DMS114 treated with DMSO at 0.1 percent for 48 hours (cell line): ENCODE measurements around the gene GLB1L3.
"Not testable (repeated sequence)": the region's sequence is repeated elsewhere in the genome, so short reads cannot be mapped to it uniquely, and the experiment has no call there.

Experiments used
- DNase-seq: peaks from one replicate; lab custom pipeline; 2025; ENCODE audit not compliant: unreplicated experiment; lab: John Stamatoyannopoulos, UW

The GLB1L3 gene

DNA sequence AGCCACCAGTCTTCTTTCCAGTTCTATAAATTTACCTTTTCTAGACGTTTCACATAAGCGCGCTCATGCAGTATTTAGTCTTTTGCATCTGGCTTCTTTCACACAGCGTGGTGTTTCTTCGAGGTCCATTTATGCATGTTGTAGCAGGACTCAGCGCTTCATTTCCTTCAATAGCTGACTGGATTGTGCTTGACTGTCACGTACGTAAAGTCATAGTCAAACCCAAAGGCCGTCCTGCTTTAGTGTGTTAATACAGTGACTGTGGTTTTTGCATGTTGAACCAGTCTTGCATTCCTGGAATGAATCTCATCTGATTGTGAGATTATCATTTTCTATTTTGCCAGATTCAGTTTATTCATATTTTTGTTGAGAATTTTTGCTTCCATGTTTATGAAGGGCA is 18.5 kb downstream of the GLB1L3 start:
- no peak for DNase-seq

DNA sequence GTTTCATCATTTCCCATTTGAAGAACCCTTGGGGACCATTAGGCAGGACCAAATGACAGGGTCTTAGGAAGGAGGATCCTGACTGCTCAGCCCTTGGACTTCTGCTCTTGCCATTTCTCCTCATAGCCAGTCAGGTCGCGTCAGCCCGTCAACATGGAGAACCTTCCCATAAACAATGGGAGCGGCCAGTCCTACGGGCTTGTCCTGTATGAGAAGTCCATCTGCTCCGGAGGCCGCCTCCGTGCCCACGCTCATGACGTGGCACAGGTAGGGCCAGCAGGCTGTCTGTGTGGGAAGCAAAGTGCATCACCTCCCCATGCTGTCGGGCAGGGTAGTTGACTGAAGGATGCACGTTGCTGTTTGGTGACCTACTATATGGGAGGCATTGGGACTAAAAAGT is 36.0 kb downstream of the GLB1L3 start:
- DNase-seq = no peak

DNA sequence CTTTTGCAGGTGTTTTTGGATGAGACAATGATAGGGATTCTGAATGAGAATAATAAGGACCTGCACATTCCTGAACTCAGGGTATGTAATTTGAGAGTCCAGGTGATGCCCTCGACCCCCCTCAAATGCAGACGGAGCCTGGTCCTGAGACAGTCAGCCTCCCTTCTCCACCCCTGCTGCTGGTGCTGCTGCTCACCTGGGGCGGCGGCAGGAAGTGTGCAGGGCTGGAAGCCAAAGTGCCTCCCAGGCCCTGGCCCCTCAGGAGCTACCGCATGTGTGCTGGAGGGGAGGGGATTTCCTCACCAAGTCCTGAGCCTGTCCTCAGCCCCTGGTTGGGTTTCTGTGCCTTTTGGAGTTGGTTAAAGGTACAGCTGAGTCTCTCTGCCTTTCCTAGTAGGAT is 36.6 kb downstream of the GLB1L3 start:
- no peak for DNase-seq

DNA sequence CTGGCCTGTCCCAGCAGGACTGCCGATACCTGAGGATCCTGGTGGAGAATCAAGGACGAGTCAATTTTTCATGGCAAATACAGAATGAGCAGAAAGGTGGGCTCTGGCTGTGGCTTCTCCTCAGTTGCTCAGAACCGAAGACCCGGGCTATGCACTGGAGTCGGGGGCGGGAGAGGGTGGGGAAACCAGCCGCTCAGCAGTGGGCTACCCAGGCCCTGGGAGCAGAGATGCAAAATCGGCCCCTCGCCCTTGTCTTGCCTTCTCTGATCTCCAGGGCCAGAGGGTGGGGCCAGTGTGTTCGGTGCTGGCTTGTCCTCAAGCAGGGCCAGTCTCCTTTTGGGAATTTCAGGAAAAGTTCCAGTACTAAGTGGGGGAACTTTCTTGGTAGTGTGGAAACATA is 37.2 kb downstream of the GLB1L3 start:
- no peak for DNase-seq

DNA sequence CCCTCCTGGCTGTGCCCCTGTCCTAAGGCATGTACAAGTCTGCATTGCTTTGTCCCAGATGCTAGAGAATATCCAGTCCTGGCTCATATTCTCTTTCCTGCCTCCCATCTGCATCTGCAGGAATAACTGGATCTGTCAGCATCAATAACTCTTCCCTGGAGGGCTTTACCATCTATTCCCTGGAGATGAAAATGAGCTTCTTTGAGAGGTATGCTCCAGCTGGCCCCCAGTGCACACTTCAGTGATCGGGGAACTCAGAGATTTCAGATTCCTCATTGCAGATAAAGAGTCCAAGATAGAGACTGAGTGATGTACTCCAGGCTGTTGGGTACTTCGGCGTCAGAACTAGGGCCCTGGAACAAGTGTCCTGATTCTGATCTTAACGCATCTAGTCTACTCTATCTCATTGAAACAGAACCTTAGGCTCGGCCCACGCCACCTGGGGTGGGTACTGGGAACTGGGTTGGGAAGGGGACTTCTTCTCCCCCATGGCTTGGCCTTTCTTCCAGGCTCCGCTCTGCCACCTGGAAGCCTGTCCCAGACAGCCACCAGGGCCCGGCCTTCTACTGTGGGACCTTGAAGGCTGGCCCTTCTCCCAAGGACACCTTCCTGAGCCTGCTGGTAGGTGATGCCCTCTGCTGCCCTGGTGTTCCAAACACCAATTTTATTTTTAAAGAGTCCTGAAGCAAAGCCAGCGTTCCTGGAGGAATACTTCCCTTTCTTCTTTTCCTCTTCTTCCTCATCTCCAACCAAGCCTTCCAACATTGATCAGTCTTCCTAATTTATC is 37.8 kb downstream of the GLB1L3 start:
- DNase-seq = no peak

DNA sequence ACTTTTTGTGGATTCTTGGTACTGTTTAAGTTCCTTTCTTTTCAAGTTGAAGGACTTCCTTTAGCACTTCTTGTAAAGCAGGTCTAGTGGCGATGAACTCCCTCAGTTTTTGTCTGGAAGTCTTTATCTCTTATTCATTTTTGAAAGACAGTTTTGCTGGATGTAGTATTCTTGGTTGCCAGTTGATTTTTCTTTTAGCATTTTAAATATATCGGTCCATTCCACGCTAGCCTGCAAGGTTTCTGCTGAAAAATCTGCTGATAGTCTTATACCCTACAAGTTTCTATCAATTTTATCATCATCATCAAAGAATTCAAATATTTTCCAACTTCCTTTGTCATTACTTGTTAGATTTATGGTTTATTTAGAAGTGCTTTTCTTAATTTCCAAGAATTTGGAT is 40.9 kb downstream of the GLB1L3 start:
- DNase-seq = no peak

DNA sequence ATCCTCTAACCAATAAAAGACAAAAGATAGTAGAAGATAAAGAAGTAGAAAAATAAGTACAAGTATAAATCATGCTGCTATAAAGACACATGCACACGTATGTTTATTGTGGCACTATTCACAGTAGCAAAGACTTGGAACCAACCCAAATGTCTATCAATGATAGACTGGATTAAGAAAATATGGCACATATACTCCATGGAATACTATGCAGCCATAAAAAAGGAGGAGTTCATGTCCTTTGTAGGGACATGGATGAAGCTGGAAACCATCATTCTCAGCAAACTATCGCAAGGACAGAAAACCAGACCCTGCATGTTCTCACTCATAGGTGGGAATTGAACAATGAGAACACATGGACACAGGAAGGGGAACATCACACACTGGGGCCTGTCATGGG is 45.2 kb downstream of the GLB1L3 start:
- not testable (repeated sequence) for DNase-seq

DNA sequence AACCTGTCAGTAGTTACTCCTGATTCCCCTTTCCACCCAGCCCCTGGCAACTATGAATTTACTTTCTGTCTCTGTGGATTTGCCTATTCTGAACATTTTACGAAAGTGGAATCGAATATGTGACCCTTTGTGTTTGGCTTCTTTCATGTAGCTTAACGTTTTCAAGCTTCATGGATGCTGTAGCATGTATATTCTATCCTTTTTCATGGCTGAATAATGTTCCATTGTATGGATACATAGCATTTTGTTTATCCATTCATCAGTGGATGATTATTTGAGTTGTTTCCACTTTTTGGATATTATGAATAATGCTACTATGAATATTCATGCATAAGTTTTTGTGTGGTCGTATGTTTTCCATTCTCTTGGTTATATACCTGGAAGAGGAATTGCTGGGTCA is 46.4 kb downstream of the GLB1L3 start:
- DNase-seq = no peak

DNA sequence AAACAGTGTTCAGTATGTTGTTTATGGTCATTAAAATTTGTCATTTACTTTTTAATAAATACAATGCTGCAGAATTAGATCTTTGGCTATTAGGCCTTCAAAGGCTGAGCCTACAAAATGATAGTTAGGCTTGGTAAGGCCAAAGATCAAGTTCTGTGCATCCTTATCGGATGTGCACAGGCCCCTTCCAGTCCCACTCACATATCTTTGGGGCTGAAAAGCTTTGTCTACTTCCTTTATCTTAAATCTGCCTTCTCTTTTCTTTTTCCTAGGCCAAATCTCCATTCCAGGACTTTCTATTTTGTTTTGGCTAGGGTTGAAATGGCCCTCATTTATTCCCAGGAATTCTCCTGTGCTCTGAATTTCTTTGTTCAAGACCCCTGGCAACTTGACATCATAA is 52.3 kb downstream of the GLB1L3 start:
- DNase-seq = no peak

DNA sequence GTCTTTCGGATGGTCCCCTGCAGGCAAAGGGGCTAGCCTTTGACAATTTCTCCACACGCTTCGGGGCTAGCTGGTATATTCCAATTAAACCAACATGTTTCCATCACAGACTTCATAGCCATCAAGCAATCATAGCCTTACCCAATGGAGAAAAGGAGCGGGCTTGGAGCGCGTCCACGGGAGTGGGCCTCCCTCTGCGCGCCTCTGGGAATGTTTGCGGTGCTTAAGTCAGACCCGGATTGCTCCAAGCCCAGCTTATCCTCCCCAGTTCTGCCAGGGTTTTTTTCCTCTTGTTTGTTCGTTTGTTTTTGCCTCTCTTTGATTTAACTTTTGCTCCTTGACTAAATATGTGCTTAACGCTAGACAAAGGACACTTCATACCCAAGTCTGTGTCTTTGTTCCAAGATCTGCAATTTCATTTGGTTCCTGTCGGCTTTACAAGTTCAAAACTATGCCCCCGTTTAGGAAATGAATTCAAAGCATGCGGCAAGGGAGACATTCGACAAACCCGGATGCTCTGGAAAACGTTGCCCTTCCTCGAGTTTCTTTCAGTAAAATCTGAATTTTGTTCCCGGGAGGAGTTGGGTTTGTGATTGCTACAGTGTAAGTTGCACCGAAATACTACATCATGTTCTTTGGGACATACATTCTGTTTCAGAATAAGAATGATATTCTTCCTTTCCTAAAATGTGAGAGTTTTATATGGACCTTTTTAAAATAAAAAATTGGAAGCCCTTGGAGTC is 54.6 kb downstream of the GLB1L3 start:
- DNase-seq = no peak

DNA sequence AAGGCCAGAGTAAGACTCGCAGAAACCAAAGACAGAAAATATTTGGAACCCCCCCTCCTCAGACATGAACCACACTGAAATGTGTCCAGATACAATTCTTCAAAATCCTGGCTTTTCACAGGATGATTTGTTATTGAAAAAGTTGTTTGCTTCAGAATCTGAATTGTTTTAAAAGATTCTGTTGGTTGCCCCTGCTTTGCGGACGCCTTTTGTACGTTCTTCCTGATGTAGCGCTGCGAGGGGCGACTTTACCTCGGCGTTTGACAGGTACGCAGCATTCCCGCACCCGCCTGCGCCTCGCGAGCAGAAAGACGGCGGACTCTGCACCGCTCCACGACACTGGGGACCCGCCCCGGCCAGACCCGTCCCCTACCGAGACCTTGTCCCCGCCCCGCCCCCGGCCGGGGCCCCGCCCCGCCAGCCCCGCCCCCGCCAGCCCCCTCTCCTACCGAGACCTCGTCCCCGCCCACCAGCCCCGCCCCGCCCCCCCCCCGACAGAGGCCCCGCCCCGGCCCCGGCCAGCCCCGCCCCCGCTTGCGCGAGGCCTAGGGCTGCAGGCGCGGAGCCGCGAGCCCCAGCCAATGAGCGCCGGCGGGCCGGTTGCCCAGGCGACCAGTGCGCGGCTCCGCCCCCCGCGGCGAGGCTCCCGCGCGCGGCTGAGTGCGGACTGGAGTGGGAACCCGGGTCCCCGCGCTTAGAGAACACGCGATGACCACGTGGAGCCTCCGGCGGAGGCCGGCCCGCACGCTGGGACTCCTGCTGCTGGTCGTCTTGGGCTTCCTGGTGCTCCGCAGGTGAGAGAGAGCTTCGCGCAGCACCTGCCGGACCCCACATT is 55.4 kb downstream of the GLB1L3 start, which contains the start of gene GLB1L2:
Gene GLB1L2 (plus strand): TSS at position 635 of the 835 bp plus-strand sequence. CDS start 74 bp downstream, at position 709.
- no peak for DNase-seq

DNA sequence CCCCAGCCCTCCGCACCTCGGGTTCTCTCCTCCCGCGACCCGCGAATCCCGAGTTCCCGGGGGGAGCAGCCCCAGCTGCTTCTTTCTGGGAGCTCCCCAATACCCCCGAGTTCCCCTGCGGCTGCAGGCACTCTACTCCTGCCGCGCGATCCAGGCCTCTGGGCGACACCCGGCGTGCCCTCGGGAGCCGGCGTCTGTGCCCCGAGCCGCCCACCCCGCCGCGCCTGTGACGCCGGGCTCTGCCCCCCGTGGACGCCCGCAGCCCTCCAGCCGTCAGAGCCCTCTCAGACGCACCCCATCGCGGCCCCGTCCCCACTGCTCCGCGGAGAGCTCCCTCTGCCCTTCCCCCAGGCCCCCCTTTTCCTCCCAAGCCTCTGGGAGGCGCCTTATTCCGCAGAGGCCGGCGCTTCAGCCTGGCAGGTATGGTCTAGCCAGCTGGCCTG is 56.0 kb downstream of the GLB1L3 start:
- no peak for DNase-seq

DNA sequence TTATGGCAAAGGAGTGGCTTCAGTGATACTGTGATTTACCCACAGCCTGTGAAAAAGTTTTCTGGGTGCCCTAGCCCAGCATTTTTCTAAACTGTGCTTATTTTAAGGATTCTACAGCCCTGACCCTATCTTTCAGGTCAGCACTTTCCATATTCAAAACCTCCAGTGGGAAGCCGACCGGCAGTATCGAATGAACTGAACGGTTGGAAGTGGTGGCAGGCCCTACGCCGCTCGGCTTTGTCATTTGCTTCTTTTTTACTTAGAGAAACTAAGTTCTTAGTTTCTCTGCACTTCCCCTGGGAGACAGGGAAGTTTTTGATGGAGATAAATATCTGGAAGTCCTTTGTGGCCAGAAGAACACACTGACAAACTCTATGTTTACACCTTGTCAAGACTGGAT is 56.6 kb downstream of the GLB1L3 start:
- DNase-seq = no peak

DNA sequence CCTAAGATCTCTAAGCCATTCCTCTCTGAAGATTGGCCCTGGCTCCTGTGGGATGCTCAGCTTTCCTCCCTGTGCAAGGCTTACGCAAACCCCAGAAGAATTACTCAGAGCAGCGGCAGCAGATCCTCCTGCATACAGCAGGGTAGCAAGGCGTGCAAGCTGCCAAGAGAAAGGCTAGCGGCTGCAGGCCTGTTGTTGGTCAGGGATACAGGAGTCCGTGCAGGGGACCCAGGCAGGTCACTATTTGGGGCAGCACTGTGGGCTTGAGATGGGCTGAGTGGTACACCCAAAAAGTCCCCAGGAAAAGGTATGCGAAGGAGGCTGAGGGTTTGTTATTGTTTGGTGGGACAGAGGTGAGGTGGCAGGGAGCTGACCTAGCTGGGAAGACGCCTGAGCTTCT is 57.1 kb downstream of the GLB1L3 start:
- no peak for DNase-seq

DNA sequence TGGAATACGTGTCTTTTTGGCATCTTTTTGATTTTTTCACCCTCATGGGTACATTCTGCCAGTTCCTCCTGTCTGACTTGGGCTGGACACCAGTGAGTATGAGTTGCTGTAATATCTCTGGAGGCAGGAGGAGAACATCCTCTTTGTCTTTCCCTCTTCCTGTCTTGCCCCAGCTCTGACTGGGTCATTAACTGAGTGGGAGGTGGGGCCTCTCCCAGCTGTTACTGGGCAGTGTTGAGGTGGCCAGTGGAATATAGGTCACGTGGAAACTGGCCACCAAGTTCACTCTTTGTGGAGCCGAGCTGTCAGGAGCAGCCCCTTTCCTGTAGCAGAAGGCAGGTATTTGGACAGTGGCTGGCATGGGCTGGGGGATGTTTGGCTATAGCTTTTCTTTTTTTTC is 57.8 kb downstream of the GLB1L3 start:
- DNase-seq = no peak

DNA sequence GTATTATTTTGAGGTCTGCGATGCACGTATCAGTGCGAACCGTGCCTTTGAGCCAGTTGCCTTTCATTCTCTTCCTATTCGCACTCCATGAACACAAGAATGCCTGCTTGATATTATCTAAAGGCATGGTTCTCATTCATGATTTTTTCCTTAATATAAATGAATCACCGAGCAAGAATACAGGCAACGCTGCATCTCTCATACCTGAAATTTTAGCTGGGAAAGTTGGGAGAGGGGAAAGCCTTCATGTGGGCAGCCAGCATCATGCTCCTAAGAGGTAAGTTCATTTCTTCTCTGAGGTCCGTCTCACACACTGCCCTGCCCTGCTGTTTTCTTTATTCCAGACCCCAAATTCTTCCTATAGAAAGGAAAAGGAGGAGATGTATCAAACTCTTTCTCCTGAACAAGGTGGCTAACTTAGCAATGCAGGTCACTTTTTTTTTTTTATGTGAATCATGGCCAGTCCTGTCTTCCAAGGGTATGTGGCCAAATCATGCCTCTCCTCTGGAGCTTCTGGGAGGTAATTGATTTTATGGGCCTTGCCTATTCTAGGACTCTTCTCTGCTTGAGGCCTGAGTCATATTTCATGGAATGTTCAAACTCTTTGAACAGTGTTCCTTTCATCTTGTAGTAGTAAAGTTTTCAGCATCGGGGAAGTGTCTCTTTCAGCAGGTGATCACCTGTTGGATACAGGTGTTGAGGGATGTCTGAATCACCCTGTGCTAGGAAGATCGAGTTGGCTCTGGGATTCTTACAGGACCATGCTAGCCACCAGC is 58.8 kb downstream of the GLB1L3 start:
- no peak for DNase-seq

DNA sequence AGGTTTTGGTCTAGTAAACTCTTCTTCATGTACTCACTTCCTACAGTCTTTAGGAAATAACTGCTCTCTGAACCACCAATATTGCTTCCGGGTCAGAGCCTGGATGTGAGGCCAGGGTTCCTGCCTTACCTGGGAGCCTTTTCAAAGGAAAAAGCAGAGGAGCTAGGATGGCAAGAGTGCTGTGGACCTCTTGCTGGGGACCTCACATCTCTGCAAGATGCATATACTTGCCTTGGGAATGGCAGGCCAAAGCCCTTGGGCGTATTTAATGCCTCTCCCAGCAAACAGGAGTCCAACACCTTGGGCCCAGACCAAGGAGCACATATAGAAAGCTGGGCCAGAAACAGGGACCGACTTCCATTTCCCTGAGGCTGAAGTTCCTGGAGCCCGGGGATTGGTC is 60.9 kb downstream of the GLB1L3 start:
- no peak for DNase-seq

DNA sequence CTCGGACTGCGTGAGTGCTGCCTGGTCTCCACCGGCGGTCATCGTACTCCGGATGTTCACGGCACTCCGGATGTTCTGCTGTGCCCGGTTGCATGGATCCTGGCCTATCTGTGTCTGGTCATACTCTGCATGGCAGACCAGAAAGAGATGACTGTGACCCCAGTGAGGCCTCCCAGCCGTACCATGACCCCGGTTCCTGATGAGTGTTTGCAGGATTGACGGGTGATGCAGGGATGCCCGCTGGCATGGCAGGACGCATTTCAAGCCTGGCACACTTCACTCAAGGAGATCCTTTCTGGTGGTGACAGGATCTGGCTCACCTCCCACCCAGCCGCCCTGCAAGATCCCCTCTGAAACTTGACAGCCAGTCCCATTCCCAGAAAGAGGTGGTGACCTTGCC is 61.9 kb downstream of the GLB1L3 start:
- no peak for DNase-seq

DNA sequence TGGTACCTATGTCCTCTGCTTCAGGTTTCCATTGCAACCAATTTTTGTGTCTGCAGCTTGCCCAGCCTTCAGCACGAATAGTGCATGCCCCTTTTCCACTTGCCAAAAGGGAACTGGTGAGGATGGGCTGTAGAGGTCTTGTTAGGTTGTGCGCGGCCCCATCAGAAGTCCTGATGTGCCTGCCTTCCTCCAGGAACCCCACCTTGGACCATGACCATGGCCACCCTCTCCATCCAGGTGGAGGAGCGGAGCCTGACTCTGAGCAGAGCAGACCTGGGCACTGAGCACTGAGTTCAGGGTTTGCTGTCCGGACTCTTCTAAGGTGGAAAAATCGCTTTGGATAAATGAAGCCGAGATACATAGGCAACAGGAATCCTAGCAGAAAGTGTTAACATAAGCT is 62.5 kb downstream of the GLB1L3 start:
- DNase-seq = no peak

DNA sequence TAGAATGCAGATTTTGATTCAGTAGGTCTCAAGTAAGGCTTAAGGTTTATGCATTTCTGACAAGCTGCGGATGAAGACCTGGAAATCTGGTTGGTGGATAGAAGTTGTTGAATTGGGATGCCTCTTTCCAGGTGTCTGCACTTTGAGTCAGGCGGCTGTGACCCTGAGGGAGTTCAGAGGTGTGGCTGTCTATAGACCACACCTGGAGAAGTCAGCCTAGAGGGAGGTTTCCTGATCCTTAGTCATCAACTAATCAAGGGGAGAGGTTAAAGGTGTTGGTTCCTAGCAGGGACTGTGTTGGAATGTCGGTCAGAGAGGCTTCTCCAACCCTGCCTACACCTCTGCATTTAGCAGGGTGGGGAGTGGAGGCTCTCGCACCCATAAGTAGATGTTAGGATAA is 63.6 kb downstream of the GLB1L3 start:
- no peak for DNase-seq
